Nephron (organoid): Measurements from ENCODE around the gene TSPAN31.

ENCODE experiments used
- H3K27ac Mint-ChIP-seq, 3 experiments: 2 replicates each; pipeline ENCODE4 v1.8.0; 2020; ENCODE audit warnings: mixed read lengths in 3 of 3, mild to moderate bottlenecking in 2 of 3, moderate library complexity in 1 of 3
- H3K27me3 Mint-ChIP-seq: 2 replicates; pipeline ENCODE4 v1.8.0; 2021; ENCODE audit warnings: low read depth, mild to moderate bottlenecking, moderate library complexity, mixed read lengths
- H3K36me3 Mint-ChIP-seq: 2 replicates; pipeline ENCODE4 v1.8.0; 2020; ENCODE audit warnings: low read depth, mixed read lengths
- H3K4me1 Mint-ChIP-seq: 2 replicates; pipeline ENCODE4 v1.8.0; 2020; ENCODE audit warnings: mixed read lengths
- H3K4me3 Mint-ChIP-seq, 3 experiments: 2 replicates each; pipeline ENCODE4 v1.8.0; 2020; ENCODE audit warnings: mild to moderate bottlenecking in 3 of 3, mixed read lengths in 3 of 3, moderate library complexity in 2 of 3
- H3K9me3 Mint-ChIP-seq: 2 replicates; pipeline ENCODE4 v1.8.0; 2020; ENCODE audit warnings: mixed read lengths
- TF ChIP-seq, protein P1 (sequence below), 3 experiments: fragments of 200-600 bp; sonication (generic); IDR thresholded peaks; one replicate each; pipeline ENCODE4 v1.5.0; 2021; ENCODE audit warnings: antibody characterized with exemption in 3 of 3; ENCODE audit not compliant: unreplicated experiment in 3 of 3

TSPAN31 gene

DNA sequence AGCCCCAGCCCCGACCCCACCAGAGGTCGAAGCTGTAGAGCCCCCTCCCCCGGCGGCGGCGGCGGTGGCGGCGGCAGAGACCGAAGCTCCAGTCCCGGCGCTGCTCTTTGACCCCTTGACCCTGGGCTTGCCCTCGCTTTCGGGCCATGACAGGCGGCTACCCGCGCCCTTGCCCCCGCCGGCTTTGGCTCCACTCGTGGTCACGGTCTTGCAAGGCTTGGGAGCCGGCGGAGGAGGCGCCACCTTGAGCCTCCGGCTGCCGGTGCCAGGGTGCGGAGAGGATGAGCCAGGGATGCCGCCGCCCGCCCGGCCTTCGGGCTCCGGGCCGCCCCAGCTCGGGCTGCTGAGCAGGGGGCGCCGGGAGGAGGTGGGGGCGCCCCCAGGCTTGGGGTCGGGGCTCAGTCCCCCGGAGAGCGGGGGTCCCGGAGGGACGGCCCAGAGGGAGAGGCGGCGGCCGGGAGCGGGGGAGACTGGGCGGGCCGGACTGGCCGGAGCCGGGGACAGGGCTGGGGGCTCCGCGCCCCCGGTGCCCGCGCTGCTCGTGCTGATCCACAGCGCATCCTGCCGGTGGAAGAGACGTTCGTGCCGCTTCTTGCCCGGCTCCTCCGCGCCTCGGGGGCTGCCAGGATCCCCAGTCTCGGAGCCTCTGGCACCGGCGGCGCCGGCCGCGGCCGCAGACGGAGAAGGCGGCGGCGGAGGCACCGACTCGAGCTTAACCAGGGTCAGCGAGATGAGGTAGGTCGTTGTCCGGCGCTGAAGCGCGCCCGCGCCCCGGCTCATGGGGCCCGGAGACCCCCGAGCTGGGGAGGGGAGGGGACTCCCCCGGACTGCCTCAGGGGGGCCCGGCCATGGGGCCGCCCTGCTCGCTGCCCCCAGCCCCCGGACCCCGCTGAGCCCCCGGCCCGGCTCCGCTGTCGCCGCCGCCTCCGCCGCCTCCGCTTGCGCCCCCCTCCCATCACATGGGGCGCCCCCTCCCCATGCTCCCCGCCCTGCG lies 7.1 kb upstream of the TSPAN31 start:
- H3K4me3 Mint-ChIP-seq: peak overlapping the region in 1 of 3 experiments; percentile 29
- H3K27me3 Mint-ChIP-seq: peaks cover 89% of the 10 kb centered on the region
- TF ChIP-seq, protein P1, sequence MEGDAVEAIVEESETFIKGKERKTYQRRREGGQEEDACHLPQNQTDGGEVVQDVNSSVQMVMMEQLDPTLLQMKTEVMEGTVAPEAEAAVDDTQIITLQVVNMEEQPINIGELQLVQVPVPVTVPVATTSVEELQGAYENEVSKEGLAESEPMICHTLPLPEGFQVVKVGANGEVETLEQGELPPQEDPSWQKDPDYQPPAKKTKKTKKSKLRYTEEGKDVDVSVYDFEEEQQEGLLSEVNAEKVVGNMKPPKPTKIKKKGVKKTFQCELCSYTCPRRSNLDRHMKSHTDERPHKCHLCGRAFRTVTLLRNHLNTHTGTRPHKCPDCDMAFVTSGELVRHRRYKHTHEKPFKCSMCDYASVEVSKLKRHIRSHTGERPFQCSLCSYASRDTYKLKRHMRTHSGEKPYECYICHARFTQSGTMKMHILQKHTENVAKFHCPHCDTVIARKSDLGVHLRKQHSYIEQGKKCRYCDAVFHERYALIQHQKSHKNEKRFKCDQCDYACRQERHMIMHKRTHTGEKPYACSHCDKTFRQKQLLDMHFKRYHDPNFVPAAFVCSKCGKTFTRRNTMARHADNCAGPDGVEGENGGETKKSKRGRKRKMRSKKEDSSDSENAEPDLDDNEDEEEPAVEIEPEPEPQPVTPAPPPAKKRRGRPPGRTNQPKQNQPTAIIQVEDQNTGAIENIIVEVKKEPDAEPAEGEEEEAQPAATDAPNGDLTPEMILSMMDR (IDR thresholded peaks at IDR 0.05; ENCODE audit: unreplicated experiment in 3 of 3): peak; percentile 34 to 43 (median 36)

DNA sequence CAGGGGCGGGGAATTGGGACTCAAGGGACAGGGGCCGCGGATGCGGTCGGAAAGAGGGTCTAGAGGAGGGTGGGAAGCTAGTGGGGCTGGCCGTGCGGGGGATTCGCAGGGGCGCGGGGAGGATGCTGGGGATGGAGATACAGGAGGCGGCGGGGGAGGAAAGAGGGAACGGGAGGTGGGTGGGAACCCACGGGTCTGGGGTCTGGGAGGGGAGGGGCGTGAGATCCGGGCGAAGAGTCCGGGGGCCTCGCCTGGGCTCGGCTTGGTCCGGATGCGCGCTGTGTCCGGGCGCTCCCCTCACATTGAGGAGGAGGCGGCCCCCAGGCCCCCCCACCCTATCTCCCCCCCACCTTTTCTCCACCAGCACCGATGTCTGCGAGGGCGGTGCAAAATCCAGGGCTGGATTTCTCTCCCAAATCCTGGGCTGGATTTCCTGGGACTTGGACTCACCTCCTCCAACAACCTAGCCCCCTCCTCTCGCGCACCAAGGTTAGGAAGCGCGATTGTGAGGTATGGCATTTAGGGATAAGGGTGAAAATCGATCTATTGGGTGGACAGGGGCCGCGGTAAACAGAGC lies 6.1 kb upstream of the TSPAN31 start, which contains the start of gene AGAP2:
Gene AGAP2, minus strand, starts transcription at position 82 of the 577 bp plus-strand sequence. CDS start 496 bp downstream, outside the sequence.
- H3K27ac Mint-ChIP-seq: peak within 1 kb of the TSS in 1 of 3 experiments; percentile 35
- H3K27me3 Mint-ChIP-seq: peaks cover 80% of the 10 kb centered on the region
- H3K4me3 Mint-ChIP-seq: peak within 1 kb of the TSS; percentile 80 to 87 (median 83)
- peaks cover 34% of the 10 kb centered on the region for H3K4me1 Mint-ChIP-seq
- no peaks in the 10 kb centered on the region for H3K36me3 Mint-ChIP-seq
- TF ChIP-seq, protein P1 (IDR thresholded peaks at IDR 0.05; ENCODE audit: unreplicated experiment in 3 of 3): no peak
- H3K9me3 Mint-ChIP-seq: no peaks in the 10 kb centered on the region

More for the DNA sequence above, 7.1 kb upstream of the TSPAN31 start:
- Mint-ChIP-seq H3K36me3 (no peaks in the 10 kb centered on the region), H3K4me1 (peaks cover 34% of the 10 kb centered on the region), H3K27ac (no peak overlapping the region), H3K9me3 (no peaks in the 10 kb centered on the region)

- H3K27me3 Mint-ChIP-seq: peaks cover 73% of the 10 kb centered on the region
- H3K9me3 Mint-ChIP-seq: no peaks in the 10 kb centered on the region
- TF ChIP-seq, protein P1 (IDR thresholded peaks at IDR 0.05; ENCODE audit: unreplicated experiment in 3 of 3): no peak
- peaks cover 36% of the 10 kb centered on the region for H3K4me1 Mint-ChIP-seq
- peak overlapping the region; percentile 80 to 87 (median 83) for H3K4me3 Mint-ChIP-seq
- peak overlapping the region in 1 of 3 experiments; percentile 35 for H3K27ac Mint-ChIP-seq
- no peaks in the 10 kb centered on the region for H3K36me3 Mint-ChIP-seq
Measured at GRCh38 chr12:57739387-57739786, 5.5 kb upstream of the TSPAN31 start.

DNA sequence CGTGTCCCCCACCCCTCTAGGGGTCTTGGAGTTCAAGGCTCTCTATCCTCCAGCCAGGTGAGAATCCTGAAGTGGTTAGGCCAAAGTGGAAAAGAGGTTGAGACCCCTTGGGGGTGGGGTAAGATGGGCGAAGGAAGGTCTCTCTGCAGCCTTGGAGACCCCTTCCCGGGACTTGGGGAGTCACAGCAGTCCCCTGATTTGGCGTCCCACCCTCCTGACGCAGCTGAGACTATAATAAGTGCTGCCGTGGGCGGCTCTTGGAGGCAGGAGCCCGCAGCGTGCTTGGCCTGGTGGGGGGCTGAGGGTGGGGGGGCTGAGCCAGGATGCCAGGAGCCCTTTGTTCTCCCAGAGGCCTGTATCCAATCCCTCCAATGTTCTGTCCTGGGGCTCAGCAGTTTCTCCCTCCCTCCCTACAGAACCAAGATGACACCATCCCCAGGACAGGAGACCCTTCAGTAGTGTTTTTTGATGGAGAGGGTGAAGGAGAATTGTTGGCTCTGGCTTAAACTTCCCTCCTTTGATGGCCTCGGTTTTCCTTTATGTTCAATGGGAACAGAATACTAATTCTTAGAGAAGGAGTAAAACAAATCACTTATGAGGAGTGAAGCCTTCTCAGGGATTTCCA lies 4.8 kb upstream of the TSPAN31 start:
- Mint-ChIP-seq H3K27me3 (peaks cover 67% of the 10 kb centered on the region), H3K4me1 (peaks cover 30% of the 10 kb centered on the region), H3K9me3 (no peaks in the 10 kb centered on the region), H3K36me3 (no peaks in the 10 kb centered on the region), H3K4me3 (peak overlapping the region in 2 of 3 experiments; percentile 8 to 80), H3K27ac (no peak overlapping the region)
- TF ChIP-seq, protein P1 (IDR thresholded peaks at IDR 0.05; ENCODE audit: unreplicated experiment in 3 of 3): no peak

DNA sequence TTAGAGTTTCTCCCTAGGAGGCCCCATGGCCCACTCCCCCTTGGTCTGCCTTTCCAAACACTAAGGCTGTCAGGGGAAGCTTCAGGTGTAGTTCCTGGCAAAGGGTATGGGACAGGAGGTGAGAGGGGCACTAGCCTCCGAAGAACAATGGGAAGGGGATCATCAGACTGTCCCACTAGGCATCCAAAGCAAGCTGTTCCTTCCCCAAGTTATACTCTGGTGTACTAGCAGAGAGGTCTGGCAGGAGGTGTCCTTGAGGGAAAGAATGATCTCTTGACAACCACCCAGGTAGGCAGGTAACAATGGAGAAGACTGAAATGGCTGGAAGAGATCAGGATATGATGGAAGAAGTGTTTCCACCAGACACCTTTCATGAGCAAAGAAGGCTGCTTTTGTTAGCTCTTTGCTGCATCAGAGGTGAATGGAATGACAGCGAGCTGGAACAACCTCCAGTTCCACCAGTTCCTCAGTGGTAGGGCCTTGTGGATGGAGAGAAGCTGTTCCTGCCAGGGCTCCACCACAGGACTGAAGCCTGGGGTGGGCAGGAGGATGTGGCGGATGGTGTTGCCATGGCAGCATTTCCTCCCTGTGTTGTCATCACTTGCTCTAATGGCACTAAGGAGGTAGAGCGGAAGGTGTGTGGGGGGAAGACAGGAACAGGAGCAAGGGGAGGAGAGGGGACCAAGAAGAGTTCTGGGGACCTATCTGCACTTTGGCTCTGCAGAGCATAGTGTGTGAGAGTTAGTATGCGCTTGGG lies 4.0 kb upstream of the TSPAN31 start:
- H3K9me3 Mint-ChIP-seq: no peaks in the 10 kb centered on the region
- H3K36me3 Mint-ChIP-seq: peaks cover 3% of the 10 kb centered on the region
- peaks cover 59% of the 10 kb centered on the region for H3K27me3 Mint-ChIP-seq
- peaks cover 26% of the 10 kb centered on the region for H3K4me1 Mint-ChIP-seq
- no peak overlapping the region for H3K27ac Mint-ChIP-seq
- TF ChIP-seq, protein P1 (IDR thresholded peaks at IDR 0.05; ENCODE audit: unreplicated experiment in 3 of 3): no peak
- H3K4me3 Mint-ChIP-seq: peak overlapping the region in 2 of 3 experiments; percentile 31 to 58
